CD4-positive, alpha-beta memory T cell (primary cell): ENCODE results near the gene GFOD2. TPM values are rescaled to one million over a fixed set of nuclear protein-coding genes. Genes with fewer than 3 reads are reported as not detected.

Experiments
- CTCF ChIA-PET: fragments of 350-600 bp; sonication (Branson Sonifier 250); formaldehyde crosslinking; loops from one replicate; lab custom pipeline; 2021; ENCODE audit warnings: inconsistent platforms; ENCODE audit not compliant: partially characterized antibody; lab: Charles Lee
- POLR2A ChIA-PET: fragments of 350-600 bp; sonication (Branson Sonifier 250); formaldehyde crosslinking; loops from one replicate; lab custom pipeline; 2021; ENCODE audit not compliant: partially characterized antibody; lab: Charles Lee
- DNase-seq, 5 donors: peaks; one replicate each; pipeline versions ENCODE4 v3.0.0 to v3.0.0-alpha.2; 2020 to 2022; ENCODE audit warnings: mixed read lengths in 1 of 5
- H3K27ac ChIP-seq: one replicate; pipeline ENCODE4 v1.7.0; 2013; ENCODE audit warnings: low read depth, low read length
- H3K27me3 ChIP-seq: 2 replicates; pipeline ENCODE4 v1.7.0; 2013; ENCODE audit warnings: mild to moderate bottlenecking, low read length, moderate library complexity; ENCODE audit not compliant: insufficient read depth
- H3K36me3 ChIP-seq: 2 replicates; pipeline ENCODE4 v1.7.0; 2013; ENCODE audit warnings: mild to moderate bottlenecking, low read length, moderate library complexity; ENCODE audit not compliant: insufficient read depth
- H3K4me1 ChIP-seq: 2 replicates; pipeline ENCODE4 v1.7.0; 2013; ENCODE audit warnings: mild to moderate bottlenecking, low read length, moderate library complexity; ENCODE audit not compliant: insufficient read depth
- H3K4me3 ChIP-seq, 2 donors: one replicate each; pipeline ENCODE4 v1.7.0; 2013; ENCODE audit warnings: low read length in 2 of 2, mild to moderate bottlenecking in 1 of 2
- H3K9me3 ChIP-seq, 2 donors: one replicate each; pipeline ENCODE4 v1.7.0; 2013; ENCODE audit warnings: low read length in 2 of 2, control low read depth in 1 of 2; ENCODE audit not compliant: control insufficient read depth in 1 of 2
- H3K27ac Mint-ChIP-seq, 7 donors: one replicate each; pipeline ENCODE4 v1.8.0; 2020 to 2021; ENCODE audit warnings: mixed read lengths in 7 of 7, mild to moderate bottlenecking in 6 of 7, inconsistent platforms in 3 of 7, moderate library complexity in 3 of 7
- H3K27me3 Mint-ChIP-seq, 2 donors: one replicate each; pipeline ENCODE4 v1.8.0; 2020 to 2021; ENCODE audit warnings: mixed read lengths in 2 of 2
- H3K36me3 Mint-ChIP-seq, 2 donors: one replicate each; pipeline ENCODE4 v1.8.0; 2020 to 2021; ENCODE audit warnings: mixed read lengths in 2 of 2, inconsistent platforms in 1 of 2, mild to moderate bottlenecking in 1 of 2
- H3K4me1 Mint-ChIP-seq, 4 donors: one replicate each; pipeline ENCODE4 v1.8.0; 2020 to 2021; ENCODE audit warnings: mixed read lengths in 4 of 4, mild to moderate bottlenecking in 1 of 4
- H3K4me3 Mint-ChIP-seq, 8 donors: one replicate each; pipeline ENCODE4 v1.8.0; 2020 to 2021; ENCODE audit warnings: mixed read lengths in 8 of 8, mild to moderate bottlenecking in 7 of 8, moderate library complexity in 6 of 8, inconsistent platforms in 3 of 8
- H3K9me3 Mint-ChIP-seq, 8 donors: one replicate each; pipeline ENCODE4 v1.8.0; 2020 to 2021; ENCODE audit warnings: mixed read lengths in 8 of 8, mild to moderate bottlenecking in 5 of 8, inconsistent platforms in 3 of 8, moderate library complexity in 1 of 8
- intact Hi-C: fragments of 100-400 bp; cut with micrococcal nuclease; formaldehyde crosslinking; loops from one replicate; pipeline ENCODE4 v1.15.1; 2023
- polyA plus RNA-seq, 2 donors: library from polyadenylated mRNA; unstranded; fragments of 300-500 nt; fragmentation: Illumina TruSeq; gene quantifications; one replicate each; pipeline ENCODE4 v1.2.3, GENCODE V29; 2021
- total RNA-seq, 2 experiments: library from RNA; stranded (reverse); gene quantifications; one replicate each; pipeline ENCODE4 v1.2.3, GENCODE V29; 2021

GFOD2 gene
- total and polyA plus RNA-seq, 4 experiments from 2014 or later, result 10.8 to 19.8 (median 18.6) TPM

DNA sequence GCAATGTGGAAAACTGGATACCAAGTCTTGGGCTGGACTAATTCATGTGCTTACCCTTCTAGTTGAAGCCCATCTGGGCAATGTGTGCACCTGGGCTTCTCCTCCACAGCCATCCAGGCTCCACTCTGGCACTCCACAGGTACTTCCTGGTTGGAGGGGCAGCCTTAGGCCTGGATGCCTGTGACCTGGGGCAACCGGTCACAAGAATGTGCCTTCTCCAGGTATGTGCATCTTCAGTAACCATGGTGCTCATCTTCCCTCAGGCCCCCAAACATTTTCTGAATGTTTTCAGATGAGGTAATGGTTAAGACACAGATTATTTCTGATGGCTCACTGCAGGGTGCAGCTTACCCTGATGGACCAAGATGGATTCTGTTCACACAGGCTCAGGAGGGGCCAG lies 41.4 kb downstream of the GFOD2 start:
- Histone ChIP-seq H3K4me3 (no peak overlapping the region), H3K27me3 (no peaks in the 10 kb centered on the region), H3K27ac (no peak overlapping the region), H3K4me1 (no peaks in the 10 kb centered on the region), H3K36me3 (peaks cover 3% of the 10 kb centered on the region), H3K9me3 (no peaks in the 10 kb centered on the region)
- intact Hi-C loops, result no loop called here
- ChIA-PET CTCF (interaction anchor here (2.2 kb wide), 1 partner anchor 156 kb away, joined by 6 read pairs; no protein-coding TSS in a partner anchor), POLR2A (no interaction called here)
- H3K4me1 Mint-ChIP-seq, result peaks cover 0 to 12% (median 5%) of the 10 kb centered on the region in 4 donors
- H3K27ac Mint-ChIP-seq, result peak overlapping the region in 4 of 7 donors; percentile 24 to 57 (median 40)
- H3K27me3 Mint-ChIP-seq, result no peaks in the 10 kb centered on the region
- H3K9me3 Mint-ChIP-seq, result no peaks in the 10 kb centered on the region
- H3K36me3 Mint-ChIP-seq, result peaks cover 0 to 16% of the 10 kb centered on the region in 2 donors
- DNase-seq, result no peak
- no peak overlapping the region for H3K4me3 Mint-ChIP-seq

GRCh38 chr16:67676939-67677338 lies 42.2 kb downstream of the GFOD2 start:
- H3K27me3 ChIP-seq, result no peaks in the 10 kb centered on the region
- H3K27ac Mint-ChIP-seq, result peak overlapping the region in 2 of 7 donors; percentile 25 to 86
- no peaks in the 10 kb centered on the region for H3K27me3 Mint-ChIP-seq
- H3K4me3 ChIP-seq, result no peak overlapping the region
- intact Hi-C loops, result no loop called here
- H3K9me3 Mint-ChIP-seq, result no peaks in the 10 kb centered on the region
- CTCF ChIA-PET, result interaction anchor here (1.0 to 2.2 kb wide), 3 partner anchors 129 to 155 kb away, joined by 4 to 6 read pairs (median 4); no protein-coding TSS in a partner anchor
- peaks cover 0 to 11% of the 10 kb centered on the region in 2 donors for H3K36me3 Mint-ChIP-seq
- H3K4me1 Mint-ChIP-seq, result peaks cover 3 to 12% (median 8%) of the 10 kb centered on the region in 4 donors
- POLR2A ChIA-PET, result interaction anchor here (0.6 to 1.0 kb wide), 2 partner anchors 196 to 313 kb away, joined by 3 read pairs; partner anchors contain the start of gene ATP6V0D1
- no peak overlapping the region for H3K27ac ChIP-seq
- no peaks in the 10 kb centered on the region for H3K4me1 ChIP-seq
- no peak for DNase-seq
- no peaks in the 10 kb centered on the region for H3K9me3 ChIP-seq
- no peak overlapping the region for H3K4me3 Mint-ChIP-seq
- peaks cover 3% of the 10 kb centered on the region for H3K36me3 ChIP-seq

- intact Hi-C loops, result no loop called here
These were observed 42.6 kb downstream of the GFOD2 start for GRCh38 chr16:67676516-67676915.

GRCh38 chr16:67675999-67676398 lies 43.1 kb downstream of the GFOD2 start:
- H3K27ac Mint-ChIP-seq, result peak overlapping the region in 2 of 7 donors; percentile 62 to 68
- no peaks in the 10 kb centered on the region for H3K4me1 ChIP-seq
- POLR2A ChIA-PET, result no interaction called here
- H3K9me3 Mint-ChIP-seq, result no peaks in the 10 kb centered on the region
- intact Hi-C loops, result no loop called here
- peaks cover 3 to 12% (median 8%) of the 10 kb centered on the region in 4 donors for H3K4me1 Mint-ChIP-seq
- H3K9me3 ChIP-seq, result no peaks in the 10 kb centered on the region
- no peak overlapping the region for H3K27ac ChIP-seq
- no peak for DNase-seq
- no peak overlapping the region for H3K4me3 Mint-ChIP-seq
- peaks cover 0 to 11% of the 10 kb centered on the region in 2 donors for H3K36me3 Mint-ChIP-seq
- CTCF ChIA-PET, result interaction anchor here (1.7 to 2.2 kb wide), 2 partner anchors 140 to 155 kb away, joined by 4 to 6 read pairs; no protein-coding TSS in a partner anchor
- no peak overlapping the region for H3K4me3 ChIP-seq
- no peaks in the 10 kb centered on the region for H3K27me3 ChIP-seq
- H3K27me3 Mint-ChIP-seq, result no peaks in the 10 kb centered on the region
- peaks cover 2% of the 10 kb centered on the region for H3K36me3 ChIP-seq

More at GRCh38 chr16:67676516-67676915, 42.6 kb downstream of the GFOD2 start:
- H3K9me3 ChIP-seq, result no peaks in the 10 kb centered on the region
- H3K27ac Mint-ChIP-seq, result peak overlapping the region in 5 of 7 donors; percentile 25 to 86 (median 62)
- ChIA-PET POLR2A (interaction anchor here (0.6 to 1.0 kb wide), 2 partner anchors 195 to 313 kb away, joined by 3 read pairs; partner anchors contain the start of gene ATP6V0D1), CTCF (interaction anchor here (1.0 to 2.2 kb wide), 3 partner anchors 129 to 155 kb away, joined by 4 to 6 read pairs (median 4); no protein-coding TSS in a partner anchor)
- peaks cover 3 to 12% (median 8%) of the 10 kb centered on the region in 4 donors for H3K4me1 Mint-ChIP-seq
- H3K27ac ChIP-seq, result no peak overlapping the region
- no peak overlapping the region for H3K4me3 Mint-ChIP-seq
- H3K27me3 Mint-ChIP-seq, result no peaks in the 10 kb centered on the region
- H3K4me3 ChIP-seq, result no peak overlapping the region
- no peaks in the 10 kb centered on the region for H3K4me1 ChIP-seq
- no peak for DNase-seq
- peaks cover 0 to 11% of the 10 kb centered on the region in 2 donors for H3K36me3 Mint-ChIP-seq
- H3K27me3 ChIP-seq, result no peaks in the 10 kb centered on the region
- no peaks in the 10 kb centered on the region for H3K9me3 Mint-ChIP-seq
- H3K36me3 ChIP-seq, result peaks cover 3% of the 10 kb centered on the region

GRCh38 chr16:67675579-67675935 lies 43.6 kb downstream of the GFOD2 start:
- ChIA-PET CTCF (no interaction called here), POLR2A (no interaction called here)
- Histone ChIP-seq H3K27ac (no peak overlapping the region), H3K9me3 (no peaks in the 10 kb centered on the region), H3K4me3 (no peak overlapping the region), H3K36me3 (no peaks in the 10 kb centered on the region), H3K27me3 (no peaks in the 10 kb centered on the region), H3K4me1 (no peaks in the 10 kb centered on the region)
- DNase-seq, result no peak
- Mint-ChIP-seq H3K9me3 (no peaks in the 10 kb centered on the region), H3K4me3 (no peak overlapping the region), H3K27ac (peak overlapping the region in 3 of 7 donors; percentile 31 to 68 (median 48)), H3K27me3 (no peaks in the 10 kb centered on the region), H3K4me1 (peaks cover 3 to 12% (median 8%) of the 10 kb centered on the region in 4 donors), H3K36me3 (peaks cover 0 to 11% of the 10 kb centered on the region in 2 donors)
- intact Hi-C loops, result no loop called here

DNA sequence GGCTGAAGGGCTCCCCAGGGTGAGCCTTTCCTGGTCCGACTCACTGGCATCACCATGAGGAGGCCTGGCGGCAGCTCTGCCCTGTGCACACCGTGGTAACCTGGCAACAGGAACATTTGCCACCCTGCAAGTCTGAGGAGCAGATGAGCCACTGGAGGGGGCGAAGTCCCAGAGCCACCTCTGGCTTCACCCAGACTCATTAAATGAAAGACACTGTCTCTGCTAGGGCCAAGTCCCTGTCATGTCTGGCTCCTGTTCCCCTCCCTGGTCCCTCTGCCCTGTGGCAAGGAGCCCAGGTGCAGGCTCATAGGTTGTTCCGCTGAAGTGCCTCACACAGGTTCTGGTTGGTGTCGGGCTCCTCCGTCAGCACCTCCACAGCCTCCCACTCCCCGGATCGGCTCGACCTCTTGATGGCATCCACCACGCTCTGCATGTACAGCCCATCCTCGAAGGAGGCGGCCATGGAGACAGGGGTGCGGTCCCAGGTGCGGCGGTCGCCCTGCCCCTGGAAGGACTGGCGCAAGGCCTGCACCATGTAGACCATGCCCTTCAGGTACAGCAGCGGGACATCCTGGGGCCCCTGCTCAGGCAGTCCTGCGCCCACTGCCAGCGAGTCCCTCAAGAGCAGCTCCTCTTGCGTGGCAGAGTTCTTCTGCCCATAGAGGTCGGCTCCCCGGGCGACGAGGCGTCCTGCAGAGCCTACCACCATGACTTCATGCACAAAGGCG lies 44.1 kb downstream of the GFOD2 start:
- no peak for DNase-seq
- Histone ChIP-seq H3K4me1 (no peaks in the 10 kb centered on the region), H3K9me3 (no peaks in the 10 kb centered on the region), H3K36me3 (no peaks in the 10 kb centered on the region), H3K4me3 (no peak overlapping the region), H3K27ac (no peak overlapping the region), H3K27me3 (no peaks in the 10 kb centered on the region)
- CTCF ChIA-PET, result interaction anchor here (3.4 to 10.4 kb wide), 4 partner anchors 7 to 153 kb away, joined by 20 to 143 read pairs (median 27); partner anchors contain the start of gene GFOD2
- Mint-ChIP-seq H3K4me3 (no peak overlapping the region), H3K27me3 (no peaks in the 10 kb centered on the region), H3K27ac (peak overlapping the region in 3 of 7 donors; percentile 29 to 76 (median 42)), H3K9me3 (no peaks in the 10 kb centered on the region), H3K36me3 (peaks cover 0 to 9% of the 10 kb centered on the region in 2 donors), H3K4me1 (peaks cover 3 to 12% (median 8%) of the 10 kb centered on the region in 4 donors)
- intact Hi-C loops, result no loop called here
- POLR2A ChIA-PET, result no interaction called here
